Activated naive CD8-positive, alpha-beta T cell (primary cell): ENCODE results near the gene PRIMPOL.
A peak's percentile ranks its signal among the peaks of the same experiment; 100 is the strongest.
"Not testable (repeated sequence)": the region's sequence is repeated elsewhere in the genome, so short reads cannot be mapped to it uniquely, and the experiment has no call there.

Experiments
- H3K27ac Mint-ChIP-seq: one replicate; pipeline ENCODE4 v1.8.0; 2021; ENCODE audit warnings: mixed read lengths
- H3K27me3 Mint-ChIP-seq: one replicate; pipeline ENCODE4 v1.8.0; 2021; ENCODE audit warnings: mixed read lengths
- H3K36me3 Mint-ChIP-seq: one replicate; pipeline ENCODE4 v1.8.0; 2021; ENCODE audit warnings: mixed read lengths
- H3K4me1 Mint-ChIP-seq: one replicate; pipeline ENCODE4 v1.8.0; 2021; ENCODE audit warnings: low read depth, mixed read lengths
- H3K4me3 Mint-ChIP-seq: one replicate; pipeline ENCODE4 v1.8.0; 2021; ENCODE audit warnings: mild to moderate bottlenecking, mixed read lengths
- H3K9me3 Mint-ChIP-seq: one replicate; pipeline ENCODE4 v1.8.0; 2021; ENCODE audit warnings: low read depth, mixed read lengths

Gene PRIMPOL

GRCh38 chr4:184625783-184626596 is 23.5 kb upstream of the PRIMPOL start:
- Mint-ChIP-seq H3K4me1 (peaks cover 33% of the 10 kb centered on the region), H3K36me3 (peaks cover 24% of the 10 kb centered on the region)
- not testable (repeated sequence) for H3K9me3 Mint-ChIP-seq

GRCh38 chr4:184628103-184628502 is 21.4 kb upstream of the PRIMPOL start:
- Mint-ChIP-seq H3K27me3 (no peaks in the 10 kb centered on the region), H3K4me3 (no peak overlapping the region), H3K27ac (no peak overlapping the region), H3K9me3 (no peaks in the 10 kb centered on the region), H3K36me3 (peaks cover 29% of the 10 kb centered on the region), H3K4me1 (peaks cover 33% of the 10 kb centered on the region)

More at GRCh38 chr4:184625783-184626596, 23.5 kb upstream of the PRIMPOL start:
- Mint-ChIP-seq H3K27ac (peak overlapping the region; percentile 82), H3K4me3 (peak overlapping the region; percentile 15)
- not testable (repeated sequence) for H3K27me3 Mint-ChIP-seq

- no peaks in the 10 kb centered on the region for H3K9me3 Mint-ChIP-seq
- peaks cover 23% of the 10 kb centered on the region for H3K36me3 Mint-ChIP-seq
- H3K4me3 Mint-ChIP-seq = no peak overlapping the region
- peaks cover 5% of the 10 kb centered on the region for H3K4me1 Mint-ChIP-seq
- no peaks in the 10 kb centered on the region for H3K27me3 Mint-ChIP-seq
- peak overlapping the region; percentile 61 for H3K27ac Mint-ChIP-seq
Observed at GRCh38 chr4:184632842-184633241, 16.7 kb upstream of the PRIMPOL start.

GRCh38 chr4:184635381-184635780 is 14.2 kb upstream of the PRIMPOL start:
- H3K27ac Mint-ChIP-seq = no peak overlapping the region
- no peaks in the 10 kb centered on the region for H3K9me3 Mint-ChIP-seq
- no peak overlapping the region for H3K4me3 Mint-ChIP-seq
- H3K4me1 Mint-ChIP-seq = peaks cover 22% of the 10 kb centered on the region
- peaks cover 26% of the 10 kb centered on the region for H3K36me3 Mint-ChIP-seq
- H3K27me3 Mint-ChIP-seq = no peaks in the 10 kb centered on the region

GRCh38 chr4:184636144-184636543 is 13.4 kb upstream of the PRIMPOL start:
- H3K27ac Mint-ChIP-seq = peak overlapping the region; percentile 28
- no peak overlapping the region for H3K4me3 Mint-ChIP-seq
- H3K27me3 Mint-ChIP-seq = no peaks in the 10 kb centered on the region
- H3K4me1 Mint-ChIP-seq = peaks cover 29% of the 10 kb centered on the region
- H3K9me3 Mint-ChIP-seq = no peaks in the 10 kb centered on the region
- peaks cover 27% of the 10 kb centered on the region for H3K36me3 Mint-ChIP-seq

- Mint-ChIP-seq H3K27me3 (no peaks in the 10 kb centered on the region), H3K4me1 (peaks cover 36% of the 10 kb centered on the region), H3K27ac (no peak overlapping the region), H3K4me3 (no peak overlapping the region), H3K36me3 (peaks cover 24% of the 10 kb centered on the region), H3K9me3 (no peaks in the 10 kb centered on the region)
Observed at GRCh38 chr4:184636897-184637296, 12.6 kb upstream of the PRIMPOL start.

- H3K4me1 Mint-ChIP-seq = peaks cover 66% of the 10 kb centered on the region
- H3K4me3 Mint-ChIP-seq = no peak overlapping the region
- peaks cover 19% of the 10 kb centered on the region for H3K36me3 Mint-ChIP-seq
- no peaks in the 10 kb centered on the region for H3K9me3 Mint-ChIP-seq
- H3K27ac Mint-ChIP-seq = no peak overlapping the region
- H3K27me3 Mint-ChIP-seq = no peaks in the 10 kb centered on the region
Observed at GRCh38 chr4:184641022-184641421, 8.5 kb upstream of the PRIMPOL start.

GRCh38 chr4:184641451-184641850 is 8.1 kb upstream of the PRIMPOL start:
- Mint-ChIP-seq H3K36me3 (peaks cover 22% of the 10 kb centered on the region), H3K9me3 (no peaks in the 10 kb centered on the region), H3K27me3 (no peaks in the 10 kb centered on the region), H3K4me1 (peaks cover 70% of the 10 kb centered on the region), H3K27ac (no peak overlapping the region), H3K4me3 (no peak overlapping the region)

- Mint-ChIP-seq H3K36me3 (peaks cover 21% of the 10 kb centered on the region), H3K9me3 (no peaks in the 10 kb centered on the region), H3K27ac (peak overlapping the region; percentile 47), H3K4me3 (peak overlapping the region; percentile 52), H3K27me3 (no peaks in the 10 kb centered on the region), H3K4me1 (peaks cover 85% of the 10 kb centered on the region)
Observed at GRCh38 chr4:184643731-184644130, 5.8 kb upstream of the PRIMPOL start.

- no peaks in the 10 kb centered on the region for H3K27me3 Mint-ChIP-seq
- H3K4me3 Mint-ChIP-seq = peak overlapping the region; percentile 59
- peaks cover 17% of the 10 kb centered on the region for H3K36me3 Mint-ChIP-seq
- H3K9me3 Mint-ChIP-seq = no peaks in the 10 kb centered on the region
- H3K27ac Mint-ChIP-seq = peak overlapping the region; percentile 68
- peaks cover 76% of the 10 kb centered on the region for H3K4me1 Mint-ChIP-seq
Observed at GRCh38 chr4:184644553-184645307, 4.8 kb upstream of the PRIMPOL start.

GRCh38 chr4:184645904-184646610 is 3.5 kb upstream of the PRIMPOL start:
- Mint-ChIP-seq H3K9me3 (no peaks in the 10 kb centered on the region), H3K27me3 (no peaks in the 10 kb centered on the region), H3K27ac (peak overlapping the region; percentile 94), H3K4me3 (peak overlapping the region; percentile 97), H3K36me3 (peaks cover 12% of the 10 kb centered on the region), H3K4me1 (peaks cover 73% of the 10 kb centered on the region)

- H3K4me1 Mint-ChIP-seq = peaks cover 61% of the 10 kb centered on the region
- H3K9me3 Mint-ChIP-seq = no peaks in the 10 kb centered on the region
- H3K27ac Mint-ChIP-seq = peak overlapping the region; percentile 94
- peak overlapping the region; percentile 97 for H3K4me3 Mint-ChIP-seq
- peaks cover 12% of the 10 kb centered on the region for H3K36me3 Mint-ChIP-seq
- H3K27me3 Mint-ChIP-seq = no peaks in the 10 kb centered on the region
Observed at GRCh38 chr4:184647266-184648053, 2.1 kb upstream of the PRIMPOL start.

GRCh38 chr4:184648054-184648312 is 1.6 kb upstream of the PRIMPOL start:
- Mint-ChIP-seq H3K36me3 (peaks cover 12% of the 10 kb centered on the region), H3K27me3 (no peaks in the 10 kb centered on the region), H3K4me1 (peaks cover 56% of the 10 kb centered on the region), H3K4me3 (peak overlapping the region; percentile 97), H3K9me3 (no peaks in the 10 kb centered on the region), H3K27ac (peak overlapping the region; percentile 94)

- peaks cover 54% of the 10 kb centered on the region for H3K4me1 Mint-ChIP-seq
Observed at GRCh38 chr4:184648313-184649025, 1.1 kb upstream of the PRIMPOL start.

More at GRCh38 chr4:184648313-184649025, 1.1 kb upstream of the PRIMPOL start:
- no peaks in the 10 kb centered on the region for H3K9me3 Mint-ChIP-seq
- peak overlapping the region; percentile 97 for H3K4me3 Mint-ChIP-seq
- peak overlapping the region; percentile 94 for H3K27ac Mint-ChIP-seq
- no peaks in the 10 kb centered on the region for H3K27me3 Mint-ChIP-seq
- H3K36me3 Mint-ChIP-seq = peaks cover 12% of the 10 kb centered on the region
